HEK293 (cell line): Measurements from ENCODE around the gene PRODH2.
A peak's percentile ranks its signal among the peaks of the same experiment; 100 is the strongest.

Experiments used
- CTCF ChIA-PET: fragments of 350-600 bp; formaldehyde crosslinking; extraction: SDS; loops from one replicate; lab custom pipeline; 2021; ENCODE audit warnings: antibody characterized with exemption; lab: Yijun Ruan, JAX
- POLR2A ChIA-PET: fragments of 300-600 bp; formaldehyde crosslinking; extraction: SDS; loops from one replicate; lab custom pipeline; 2020; ENCODE audit warnings: antibody characterized with exemption, inconsistent platforms; lab: Yijun Ruan, JAX
- H3K27ac ChIP-seq: fragments of 200-500 bp; sonication (Bioruptor generic); 2 replicates; pipeline ENCODE4 v1.5.1; 2014; ENCODE audit warnings: low read depth, low read length, control low read depth, inconsistent platforms; ENCODE audit errors: extremely low read depth
- H3K36me3 ChIP-seq, 2 experiments: fragments of 200-500 bp in 1 of 2; sonication (Bioruptor generic) in 1 of 2; 1 replicate in 1 of 2; 2 replicates in 1 of 2; pipeline ENCODE4 v1.5.1; 2014 to 2017; ENCODE audit warnings: inconsistent platforms in 2 of 2, low read length in 2 of 2; ENCODE audit not compliant: control insufficient read depth in 2 of 2, insufficient read depth in 1 of 2
- H3K4me1 ChIP-seq: fragments of 200-500 bp; sonication (Bioruptor generic); 2 replicates; pipeline ENCODE4 v1.5.1; 2014; ENCODE audit warnings: mild to moderate bottlenecking, low read length, inconsistent platforms; ENCODE audit not compliant: control insufficient read depth, insufficient read depth
- H3K4me3 ChIP-seq: 2 replicates; pipeline ENCODE4 v1.5.1; 2011; ENCODE audit warnings: low read depth, mild to moderate bottlenecking, control low read depth, low read length, moderate library complexity
- H3K9me3 ChIP-seq: fragments of 200-500 bp; sonication (Bioruptor generic); 2 replicates; pipeline ENCODE4 v1.5.1; 2014; ENCODE audit warnings: low read depth, low read length, inconsistent platforms; ENCODE audit not compliant: control insufficient read depth, insufficient read depth
- KLF1 ChIP-seq: fragments of 450-650 bp; formaldehyde crosslinking; IDR thresholded peaks from 2 replicates; pipeline ENCODE4 v1.5.1; 2016; ENCODE audit warnings: missing biosample characterization, missing genetic modification characterization
- OSR2 ChIP-seq: fragments of 450-650 bp; formaldehyde crosslinking; IDR thresholded peaks from 2 replicates; pipeline ENCODE4 v1.5.1; 2016; ENCODE audit warnings: missing biosample characterization, missing genetic modification characterization
- PATZ1 ChIP-seq: fragments of 450-650 bp; formaldehyde crosslinking; IDR thresholded peaks from 2 replicates; pipeline ENCODE4 v1.5.1; 2016; ENCODE audit warnings: missing biosample characterization, missing genetic modification characterization
- PRDM10 ChIP-seq: fragments of 450-650 bp; formaldehyde crosslinking; IDR thresholded peaks from 2 replicates; pipeline ENCODE4 v1.5.1; 2016; ENCODE audit warnings: missing biosample characterization, missing genetic modification characterization
- ZBTB11 ChIP-seq: fragments of 450-650 bp; formaldehyde crosslinking; conservative IDR thresholded peaks from 2 replicates; pipeline ENCODE4 v1.5.1; 2016; ENCODE audit warnings: low read depth, missing biosample characterization, missing genetic modification characterization
- ZBTB44 ChIP-seq: fragments of 450-650 bp; IDR thresholded peaks from 2 replicates; pipeline ENCODE4 v1.5.1; 2018; ENCODE audit warnings: missing biosample characterization, mild to moderate bottlenecking, missing genetic modification characterization
- ZBTB8A ChIP-seq: fragments of 450-650 bp; formaldehyde crosslinking; IDR thresholded peaks from 2 replicates; pipeline ENCODE4 v1.5.1; 2016; ENCODE audit warnings: missing biosample characterization, missing genetic modification characterization
- ZNF121 ChIP-seq: fragments of 450-650 bp; formaldehyde crosslinking; IDR thresholded peaks from 2 replicates; pipeline ENCODE4 v1.5.1; 2016; ENCODE audit warnings: missing biosample characterization, missing genetic modification characterization
- ZNF140 ChIP-seq: fragments of 450-650 bp; formaldehyde crosslinking; IDR thresholded peaks from 2 replicates; pipeline ENCODE4 v1.5.1; 2016; ENCODE audit warnings: missing biosample characterization, missing genetic modification characterization
- ZNF2 ChIP-seq: fragments of 450-650 bp; formaldehyde crosslinking; IDR thresholded peaks from 2 replicates; pipeline ENCODE4 v1.5.1; 2016; ENCODE audit warnings: missing biosample characterization, missing genetic modification characterization
- ZNF223 ChIP-seq: fragments of 450-650 bp; formaldehyde crosslinking; IDR thresholded peaks from 2 replicates; pipeline ENCODE4 v1.5.1; 2016; ENCODE audit warnings: missing biosample characterization, missing genetic modification characterization
- ZNF239 ChIP-seq: fragments of 450-650 bp; formaldehyde crosslinking; IDR thresholded peaks from 2 replicates; pipeline ENCODE4 v1.5.1; 2016; ENCODE audit warnings: missing biosample characterization, missing genetic modification characterization
- ZNF362 ChIP-seq: fragments of 450-650 bp; formaldehyde crosslinking; IDR thresholded peaks from 2 replicates; pipeline ENCODE4 v1.5.1; 2016; ENCODE audit warnings: missing biosample characterization, missing genetic modification characterization
- ZNF670 ChIP-seq: fragments of 450-650 bp; formaldehyde crosslinking; IDR thresholded peaks from 2 replicates; pipeline ENCODE4 v1.5.1; 2016; ENCODE audit warnings: missing biosample characterization, missing genetic modification characterization, low read depth
- ZNF704 ChIP-seq: fragments of 450-650 bp; formaldehyde crosslinking; IDR thresholded peaks from 2 replicates; pipeline ENCODE4 v1.5.1; 2016; ENCODE audit warnings: missing biosample characterization, missing genetic modification characterization
- ZNF776 ChIP-seq: fragments of 450-650 bp; formaldehyde crosslinking; IDR thresholded peaks from 2 replicates; pipeline ENCODE4 v1.5.0; 2017; ENCODE audit warnings: missing biosample characterization, missing genetic modification characterization, borderline replicate concordance
- ZNF843 ChIP-seq: fragments of 450-650 bp; formaldehyde crosslinking; IDR thresholded peaks from 2 replicates; pipeline ENCODE4 v1.5.1; 2016; ENCODE audit warnings: missing biosample characterization, missing genetic modification characterization

The PRODH2 gene

GRCh38 chr19:35754370-35755130 lies 58.1 kb downstream of the PRODH2 start:
- Histone ChIP-seq H3K36me3 (peaks cover 43 to 56% of the 10 kb centered on the region in 2 experiments), H3K9me3 (no peaks in the 10 kb centered on the region), H3K4me3 (no peak overlapping the region), H3K27ac (0 out of 2 replicates have a peak overlapping the region, but pooled peaks have one; percentile 24), H3K4me1 (peaks cover 18% of the 10 kb centered on the region)
- ChIA-PET POLR2A (interaction anchor here (0.7 to 0.8 kb wide), 2 partner anchors 14 to 22 kb away, joined by 3 to 6 read pairs; no protein-coding TSS in a partner anchor), CTCF (interaction anchor here (1.3 kb wide), 1 partner anchor 9 kb away, joined by 3 read pairs; the partner anchor contains the start of genes PSENEN and U2AF1L4)
- TF ChIP-seq ZNF223 (tag by site-specific recombination) (no peak), ZNF843 (tag by site-specific recombination) (no peak), ZBTB44 (tag by site-specific recombination) (no peak), ZNF670 (no peak), PATZ1 (tag by site-specific recombination) (0 out of 2 replicates have a peak, but pooled peaks have one; percentile 11)
- TF ChIP-seq, all 188 proteins: peak for 1

GRCh38 chr19:35753634-35754369 lies 58.8 kb downstream of the PRODH2 start:
- peaks cover 39 to 55% of the 10 kb centered on the region in 2 experiments for H3K36me3 ChIP-seq
- CTCF ChIA-PET, result interaction anchor here (0.6 to 2.3 kb wide), 2 partner anchors 65 to 168 kb away, joined by 3 to 7 read pairs; no protein-coding TSS in a partner anchor
- no peak overlapping the region for H3K4me3 ChIP-seq
- no peaks in the 10 kb centered on the region; the same call in 1 of the 2 replicates for H3K9me3 ChIP-seq
- H3K4me1 ChIP-seq, result peaks cover 18% of the 10 kb centered on the region
- peak overlapping the region; percentile 17; the same call in 1 of the 2 replicates for H3K27ac ChIP-seq
- POLR2A ChIA-PET, result interaction anchor here (0.7 to 0.8 kb wide), 2 partner anchors 13 to 23 kb away, joined by 3 to 6 read pairs; no protein-coding TSS in a partner anchor
- no peak for TF ChIP-seq ZNF140 (tag by site-specific recombination)
- no peak for TF ChIP-seq KLF1 (tag by site-specific recombination)
- no peak for TF ChIP-seq ZNF776 (tag by site-specific recombination)
- no peak for TF ChIP-seq ZNF239 (tag by site-specific recombination)
- no peak for TF ChIP-seq ZNF121
- TF ChIP-seq ZBTB11, result no peak
- TF ChIP-seq ZNF704 (tag by site-specific recombination), result no peak
- no peak for TF ChIP-seq ZNF362 (tag by site-specific recombination)
- no peak for TF ChIP-seq ZNF2 (tag by site-specific recombination)
- no peak for TF ChIP-seq PRDM10 (tag by site-specific recombination)
- no peak for TF ChIP-seq OSR2 (tag by site-specific recombination)
- no peak for TF ChIP-seq ZNF670
- TF ChIP-seq ZBTB8A (tag by site-specific recombination), result no peak
